ENCODE measurements around the gene TULP4.
"Not testable (repeated sequence)": the region's sequence is repeated elsewhere in the genome, so short reads cannot be mapped to it uniquely, and the experiment has no call there.

TULP4 gene

GRCh38 chr6:158329531-158329930, 17.3 kb downstream of the TULP4 start:
- DNase-seq, result no peak

- no peak for DNase-seq
These were observed 17.8 kb downstream of the TULP4 start for GRCh38 chr6:158330016-158330415.

GRCh38 chr6:158332237-158332636, 20.0 kb downstream of the TULP4 start:
- no peak for DNase-seq

GRCh38 chr6:158333094-158333493, 20.8 kb downstream of the TULP4 start:
- DNase-seq, result no peak

- DNase-seq, result no peak
These were observed 22.3 kb downstream of the TULP4 start for GRCh38 chr6:158334534-158334933.

- DNase-seq, result no peak
These were observed 25.1 kb downstream of the TULP4 start for GRCh38 chr6:158337332-158337731.

GRCh38 chr6:158338311-158339112, 26.2 kb downstream of the TULP4 start:
- no peak for DNase-seq

GRCh38 chr6:158339197-158339596, 26.9 kb downstream of the TULP4 start:
- not testable (repeated sequence) for DNase-seq

GRCh38 chr6:158340252-158340651, 28.0 kb downstream of the TULP4 start:
- DNase-seq, result no peak

- no peak for DNase-seq
These were observed 32.3 kb downstream of the TULP4 start for GRCh38 chr6:158344534-158344933.

- DNase-seq, result not testable (repeated sequence)
These were observed 33.2 kb downstream of the TULP4 start for GRCh38 chr6:158345444-158345843.

GRCh38 chr6:158347335-158347734, 35.1 kb downstream of the TULP4 start:
- DNase-seq, result no peak

GRCh38 chr6:158348737-158349504, 36.7 kb downstream of the TULP4 start:
- DNase-seq, result not testable (repeated sequence)

GRCh38 chr6:158349505-158350275, 37.4 kb downstream of the TULP4 start:
- not testable (repeated sequence) for DNase-seq

- DNase-seq, result not testable (repeated sequence)
These were observed 38.5 kb downstream of the TULP4 start for GRCh38 chr6:158350731-158351130.

- DNase-seq, result no peak
These were observed 41.9 kb downstream of the TULP4 start for GRCh38 chr6:158353883-158354877.

- DNase-seq, result no peak
These were observed 44.6 kb downstream of the TULP4 start for GRCh38 chr6:158356586-158357546.

GRCh38 chr6:158357570-158358216, 45.4 kb downstream of the TULP4 start:
- DNase-seq, result no peak

- no peak for DNase-seq
These were observed 46.3 kb downstream of the TULP4 start for GRCh38 chr6:158358450-158359077.

- DNase-seq, result no peak
These were observed 48.8 kb downstream of the TULP4 start for GRCh38 chr6:158361068-158361467.
